Mucosa of stomach (tissue), 1 donor: ENCODE data around the gene SVIL.
"Not testable (repeated sequence)": the region's sequence is repeated elsewhere in the genome, so short reads cannot be mapped to it uniquely, and the experiment has no call there.

ENCODE experiments used
- H3K27me3 ChIP-seq: one replicate; pipeline ENCODE4 v1.7.0; 2013; ENCODE audit warnings: mild to moderate bottlenecking, low read length; ENCODE audit not compliant: control insufficient read depth, insufficient read depth
- H3K36me3 ChIP-seq: one replicate; pipeline ENCODE4 v1.7.0; 2013; ENCODE audit warnings: low read length; ENCODE audit not compliant: control insufficient read depth, insufficient read depth
- H3K4me1 ChIP-seq: one replicate; pipeline ENCODE4 v1.7.0; 2013; ENCODE audit warnings: mild to moderate bottlenecking, low read length; ENCODE audit not compliant: control insufficient read depth, insufficient read depth
- H3K4me3 ChIP-seq: one replicate; pipeline ENCODE4 v1.7.0; 2013; ENCODE audit warnings: low read length
- H3K9ac ChIP-seq: one replicate; pipeline ENCODE4 v1.7.0; 2013; ENCODE audit warnings: mild to moderate bottlenecking, low read length, moderate library complexity
- H3K9me3 ChIP-seq: one replicate; pipeline ENCODE4 v1.7.0; 2013; ENCODE audit warnings: mild to moderate bottlenecking, low read length, moderate library complexity; ENCODE audit not compliant: control insufficient read depth
- donor health status: Pancreatic carcinoma.

SVIL gene

GRCh38 chr10:29617880-29618340 lies 16.9 kb downstream of the SVIL start:
- Histone ChIP-seq H3K9ac (no peak overlapping the region), H3K4me1 (peaks cover 14% of the 10 kb centered on the region), H3K4me3 (no peak overlapping the region)

GRCh38 chr10:29616542-29616941 lies 18.2 kb downstream of the SVIL start:
- no peak overlapping the region for H3K9ac ChIP-seq

More at GRCh38 chr10:29617880-29618340, 16.9 kb downstream of the SVIL start:
- H3K27me3 ChIP-seq: no peaks in the 10 kb centered on the region
- H3K9me3 ChIP-seq: no peaks in the 10 kb centered on the region
- no peaks in the 10 kb centered on the region for H3K36me3 ChIP-seq

GRCh38 chr10:29615195-29615594 lies 19.6 kb downstream of the SVIL start:
- H3K9me3 ChIP-seq: no peaks in the 10 kb centered on the region
- H3K4me1 ChIP-seq: peaks cover 14% of the 10 kb centered on the region
- H3K27me3 ChIP-seq: no peaks in the 10 kb centered on the region
- no peak overlapping the region for H3K4me3 ChIP-seq
- H3K36me3 ChIP-seq: no peaks in the 10 kb centered on the region
- no peak overlapping the region for H3K9ac ChIP-seq

More at GRCh38 chr10:29616542-29616941, 18.2 kb downstream of the SVIL start:
- H3K4me1 ChIP-seq: peaks cover 14% of the 10 kb centered on the region
- H3K4me3 ChIP-seq: no peak overlapping the region
- H3K27me3 ChIP-seq: no peaks in the 10 kb centered on the region
- no peaks in the 10 kb centered on the region for H3K36me3 ChIP-seq
- H3K9me3 ChIP-seq: no peaks in the 10 kb centered on the region

- not testable (repeated sequence) for H3K4me3 ChIP-seq, H3K27me3 ChIP-seq, H3K9ac ChIP-seq, H3K9me3 ChIP-seq, H3K36me3 ChIP-seq
- peaks cover 11% of the 10 kb centered on the region for H3K4me1 ChIP-seq
These were observed 20.5 kb downstream of the SVIL start for GRCh38 chr10:29614289-29614688.

- H3K36me3 ChIP-seq: no peaks in the 10 kb centered on the region
- no peak overlapping the region for H3K9ac ChIP-seq
- no peaks in the 10 kb centered on the region for H3K27me3 ChIP-seq
- H3K4me1 ChIP-seq: peaks cover 6% of the 10 kb centered on the region
- no peaks in the 10 kb centered on the region for H3K9me3 ChIP-seq
- H3K4me3 ChIP-seq: no peak overlapping the region
These were observed 21.0 kb downstream of the SVIL start for GRCh38 chr10:29613791-29614190.

GRCh38 chr10:29613196-29613595 lies 21.6 kb downstream of the SVIL start:
- H3K4me3 ChIP-seq: no peak overlapping the region
- no peaks in the 10 kb centered on the region for H3K36me3 ChIP-seq
- no peak overlapping the region for H3K9ac ChIP-seq
- no peaks in the 10 kb centered on the region for H3K9me3 ChIP-seq
- H3K4me1 ChIP-seq: no peaks in the 10 kb centered on the region
- no peaks in the 10 kb centered on the region for H3K27me3 ChIP-seq

- H3K9me3 ChIP-seq: no peaks in the 10 kb centered on the region
- no peaks in the 10 kb centered on the region for H3K4me1 ChIP-seq
- H3K27me3 ChIP-seq: no peaks in the 10 kb centered on the region
- no peak overlapping the region for H3K9ac ChIP-seq
- no peaks in the 10 kb centered on the region for H3K36me3 ChIP-seq
- H3K4me3 ChIP-seq: no peak overlapping the region
These were observed 22.1 kb downstream of the SVIL start for GRCh38 chr10:29612657-29613056.

GRCh38 chr10:29611781-29612381 lies 22.9 kb downstream of the SVIL start:
- H3K9me3 ChIP-seq: no peaks in the 10 kb centered on the region
- H3K36me3 ChIP-seq: no peaks in the 10 kb centered on the region
- H3K27me3 ChIP-seq: no peaks in the 10 kb centered on the region
- no peak overlapping the region for H3K4me3 ChIP-seq
- no peak overlapping the region for H3K9ac ChIP-seq
- no peaks in the 10 kb centered on the region for H3K4me1 ChIP-seq

- H3K27me3 ChIP-seq: no peaks in the 10 kb centered on the region
- H3K9me3 ChIP-seq: no peaks in the 10 kb centered on the region
- no peaks in the 10 kb centered on the region for H3K36me3 ChIP-seq
- no peak overlapping the region for H3K9ac ChIP-seq
- H3K4me3 ChIP-seq: no peak overlapping the region
- H3K4me1 ChIP-seq: no peaks in the 10 kb centered on the region
These were observed 23.7 kb downstream of the SVIL start for GRCh38 chr10:29610876-29611647.

GRCh38 chr10:29610331-29610730 lies 24.4 kb downstream of the SVIL start:
- H3K9me3 ChIP-seq, H3K27me3 ChIP-seq, H3K4me1 ChIP-seq, H3K4me3 ChIP-seq, H3K36me3 ChIP-seq, H3K9ac ChIP-seq: not testable (repeated sequence)

GRCh38 chr10:29609696-29610095 lies 25.1 kb downstream of the SVIL start:
- H3K9ac ChIP-seq: no peak overlapping the region
- H3K4me3 ChIP-seq: no peak overlapping the region
- H3K4me1 ChIP-seq: no peaks in the 10 kb centered on the region
- no peaks in the 10 kb centered on the region for H3K9me3 ChIP-seq
- no peaks in the 10 kb centered on the region for H3K27me3 ChIP-seq
- no peaks in the 10 kb centered on the region for H3K36me3 ChIP-seq

GRCh38 chr10:29608476-29609301 lies 26.1 kb downstream of the SVIL start:
- H3K27me3 ChIP-seq: no peaks in the 10 kb centered on the region
- H3K9ac ChIP-seq: no peak overlapping the region
- H3K4me3 ChIP-seq: no peak overlapping the region
- H3K36me3 ChIP-seq: no peaks in the 10 kb centered on the region
- H3K4me1 ChIP-seq: no peaks in the 10 kb centered on the region
- no peaks in the 10 kb centered on the region for H3K9me3 ChIP-seq
